OCI-LY3 (cell line): ENCODE measurements around the gene TAF1L.

Experiments used
- H2AFZ ChIP-seq: fragments of 200-600, 300-600 bp; shearing (Covaris generic); 2 replicates; pipeline ENCODE4 v1.6.0; 2014; ENCODE audit warnings: antibody characterized with exemption, low read depth, low read length
- H3K27ac ChIP-seq: fragments of 200-600, 300-600 bp; sonication (generic); 2 replicates; pipeline ENCODE4 v1.5.1; 2014; ENCODE audit warnings: mild to moderate bottlenecking, low read length, moderate library complexity, mixed read lengths
- H3K27me3 ChIP-seq: fragments of 200-600, 300-600 bp; sonication (generic); 2 replicates; pipeline ENCODE4 v1.6.1; 2014; ENCODE audit warnings: low read depth, low read length, mixed read lengths
- H3K36me3 ChIP-seq: fragments of 200-600, 300-600 bp; sonication (generic); replicated peaks from 2 replicates; pipeline ENCODE3; 2014; ENCODE audit warnings: low read depth, low read length, mixed read lengths
- H3K4me1 ChIP-seq: fragments of 300-600, 200-600 bp; sonication (generic); 2 replicates; pipeline ENCODE4 v1.6.1; 2014; ENCODE audit warnings: low read length, mixed read lengths
- H3K4me2 ChIP-seq: fragments of 200-600, 300-600 bp; sonication (generic); 2 replicates; pipeline ENCODE4 v1.6.1; 2014; ENCODE audit warnings: low read length, mixed read lengths
- H3K4me3 ChIP-seq: fragments of 300-600, 200-600 bp; sonication (generic); 2 replicates; pipeline ENCODE4 v1.5.1; 2014; ENCODE audit warnings: antibody characterized with exemption, mild to moderate bottlenecking, low read length, moderate library complexity
- H3K79me2 ChIP-seq: fragments of 300-600, 200-600 bp; shearing (Covaris generic); 2 replicates; pipeline ENCODE4 v1.6.1; 2014; ENCODE audit warnings: mild to moderate bottlenecking, low read length, mixed read lengths
- H3K9ac ChIP-seq: fragments of 300-600, 200-600 bp; shearing (Covaris generic); 2 replicates; pipeline ENCODE4 v1.6.0; 2014; ENCODE audit warnings: mild to moderate bottlenecking, low read length, moderate library complexity
- H3K9me3 ChIP-seq: fragments of 200-600, 300-600 bp; shearing (Covaris generic); 2 replicates; pipeline ENCODE4 v1.6.1; 2014; ENCODE audit warnings: low read length, mixed read lengths; ENCODE audit not compliant: insufficient read depth
- H4K20me1 ChIP-seq: fragments of 200-600, 300-600 bp; sonication (generic); 2 replicates; pipeline ENCODE4 v1.6.1; 2016; ENCODE audit warnings: low read length, mixed read lengths; ENCODE audit not compliant: insufficient read depth
- EZH2phosphoT487 ChIP-seq: fragments of 200-600 bp; shearing (Covaris generic); IDR thresholded peaks from 2 replicates; pipeline ENCODE4 v1.6.1; 2018; ENCODE audit warnings: antibody characterized with exemption, mixed run types, low read depth
- TF ChIP-seq, protein P1 (sequence below): fragments of 200-600, 300-600 bp; sonication (generic); IDR thresholded peaks from 2 replicates; pipeline ENCODE4 v1.5.1; 2014; ENCODE audit warnings: antibody characterized with exemption, low read length, low read depth

TAF1L gene

DNA sequence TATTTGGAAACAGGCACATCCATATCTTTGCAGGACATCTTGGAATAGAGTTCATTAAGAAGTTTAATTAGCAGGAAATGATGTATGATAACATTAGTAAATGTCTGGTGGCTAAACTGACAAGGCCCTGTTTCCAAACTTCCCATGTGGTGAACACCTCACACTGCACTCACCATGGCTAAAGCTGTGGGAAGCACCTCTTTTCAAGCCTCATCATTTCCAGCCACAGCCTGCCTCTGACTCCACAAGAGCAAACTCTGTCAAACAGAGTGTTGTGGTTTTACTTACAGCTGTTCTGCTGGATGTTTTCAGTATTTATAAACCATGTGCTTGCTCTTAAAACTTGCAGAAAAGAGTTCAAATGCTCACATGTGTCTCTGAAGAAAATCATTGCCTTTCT is 47.6 kb downstream of the TAF1L start:
- Histone ChIP-seq H3K4me3 (no peak overlapping the region), H3K27ac (no peak overlapping the region), H2AFZ (no peak overlapping the region), H3K9me3 (no peaks in the 10 kb centered on the region), H3K27me3 (no peaks in the 10 kb centered on the region), H3K4me1 (peaks cover 11% of the 10 kb centered on the region), H4K20me1 (no peaks in the 10 kb centered on the region), H3K36me3 (no peaks in the 10 kb centered on the region), H3K9ac (no peak overlapping the region), H3K4me2 (no peak overlapping the region), H3K79me2 (no peaks in the 10 kb centered on the region)
- TF ChIP-seq, protein P1, sequence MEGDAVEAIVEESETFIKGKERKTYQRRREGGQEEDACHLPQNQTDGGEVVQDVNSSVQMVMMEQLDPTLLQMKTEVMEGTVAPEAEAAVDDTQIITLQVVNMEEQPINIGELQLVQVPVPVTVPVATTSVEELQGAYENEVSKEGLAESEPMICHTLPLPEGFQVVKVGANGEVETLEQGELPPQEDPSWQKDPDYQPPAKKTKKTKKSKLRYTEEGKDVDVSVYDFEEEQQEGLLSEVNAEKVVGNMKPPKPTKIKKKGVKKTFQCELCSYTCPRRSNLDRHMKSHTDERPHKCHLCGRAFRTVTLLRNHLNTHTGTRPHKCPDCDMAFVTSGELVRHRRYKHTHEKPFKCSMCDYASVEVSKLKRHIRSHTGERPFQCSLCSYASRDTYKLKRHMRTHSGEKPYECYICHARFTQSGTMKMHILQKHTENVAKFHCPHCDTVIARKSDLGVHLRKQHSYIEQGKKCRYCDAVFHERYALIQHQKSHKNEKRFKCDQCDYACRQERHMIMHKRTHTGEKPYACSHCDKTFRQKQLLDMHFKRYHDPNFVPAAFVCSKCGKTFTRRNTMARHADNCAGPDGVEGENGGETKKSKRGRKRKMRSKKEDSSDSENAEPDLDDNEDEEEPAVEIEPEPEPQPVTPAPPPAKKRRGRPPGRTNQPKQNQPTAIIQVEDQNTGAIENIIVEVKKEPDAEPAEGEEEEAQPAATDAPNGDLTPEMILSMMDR = no peak
- no peak for TF ChIP-seq EZH2phosphoT487

DNA sequence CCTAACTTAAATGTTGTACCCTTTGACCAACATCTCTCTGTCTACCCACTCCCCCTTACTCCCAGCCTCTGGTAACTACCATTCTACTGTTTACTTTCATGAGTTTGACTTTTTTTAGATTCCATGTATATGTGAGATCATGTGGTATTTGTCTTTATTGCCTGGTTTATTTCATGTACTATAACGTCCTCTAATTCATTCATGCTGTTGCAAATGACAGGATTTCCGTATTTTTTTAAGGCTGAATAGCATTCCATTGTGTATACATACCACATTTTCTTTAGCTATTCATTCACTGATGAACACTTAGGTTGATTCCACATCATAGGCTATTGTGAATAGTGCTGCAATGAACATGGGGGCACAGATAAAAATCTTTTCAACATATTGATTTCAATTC is 50.7 kb downstream of the TAF1L start:
- no peak overlapping the region for H3K4me3 ChIP-seq
- no peaks in the 10 kb centered on the region for H4K20me1 ChIP-seq
- no peaks in the 10 kb centered on the region for H3K79me2 ChIP-seq
- no peaks in the 10 kb centered on the region for H3K27me3 ChIP-seq
- TF ChIP-seq, protein P1 = no peak
- no peak for TF ChIP-seq EZH2phosphoT487
- no peaks in the 10 kb centered on the region for H3K9me3 ChIP-seq
- no peak overlapping the region for H3K4me2 ChIP-seq
- H3K27ac ChIP-seq = no peak overlapping the region
- H2AFZ ChIP-seq = no peak overlapping the region
- H3K4me1 ChIP-seq = peaks cover 13% of the 10 kb centered on the region
- no peak overlapping the region for H3K9ac ChIP-seq
- H3K36me3 ChIP-seq = no peaks in the 10 kb centered on the region

DNA sequence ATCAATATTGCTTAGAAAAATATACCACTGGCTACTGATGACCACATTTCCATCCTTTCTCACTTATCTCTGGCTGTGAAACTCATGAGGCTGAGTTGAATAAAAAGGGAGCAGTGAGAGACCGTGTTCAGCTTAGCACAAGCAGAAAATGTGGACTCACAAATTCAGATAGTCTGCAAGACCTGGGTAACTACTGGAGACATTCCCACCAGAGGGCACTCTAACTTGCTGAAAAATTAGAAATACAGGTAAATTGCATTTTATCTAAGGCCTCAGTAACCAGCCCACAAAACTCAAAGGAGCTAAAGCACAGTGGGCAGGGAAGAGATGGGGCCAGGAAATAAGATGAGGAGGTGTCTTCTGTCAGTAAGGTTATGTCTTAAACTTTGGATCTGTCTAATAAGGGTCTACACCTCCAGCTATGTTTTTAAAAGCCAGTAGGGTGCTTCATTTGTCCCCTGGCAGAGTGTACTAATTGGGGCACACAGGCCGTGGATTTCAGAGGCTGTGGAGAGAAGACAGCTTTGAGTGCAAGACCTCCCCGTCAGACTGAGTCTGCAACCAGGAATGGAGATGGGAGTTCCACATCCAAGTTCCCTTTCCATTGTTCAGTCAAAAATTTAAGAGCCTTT is 53.8 kb downstream of the TAF1L start:
- Histone ChIP-seq H3K9ac (no peak overlapping the region), H3K4me1 (peaks cover 14% of the 10 kb centered on the region), H4K20me1 (no peaks in the 10 kb centered on the region), H3K4me2 (peak overlapping the region; percentile 21), H3K27me3 (no peaks in the 10 kb centered on the region), H3K27ac (no peak overlapping the region), H2AFZ (peak overlapping the region; percentile 31; the same call in 1 of the 2 replicates), H3K9me3 (no peaks in the 10 kb centered on the region), H3K4me3 (no peak overlapping the region), H3K36me3 (no peaks in the 10 kb centered on the region), H3K79me2 (no peaks in the 10 kb centered on the region)
- TF ChIP-seq, protein P1 = peak; percentile 87
- TF ChIP-seq EZH2phosphoT487 = no peak

- Histone ChIP-seq H3K4me1 (peaks cover 14% of the 10 kb centered on the region), H3K27ac (no peak overlapping the region), H3K9me3 (no peaks in the 10 kb centered on the region), H3K4me2 (peak overlapping the region; percentile 21), H3K27me3 (no peaks in the 10 kb centered on the region), H3K36me3 (no peaks in the 10 kb centered on the region), H2AFZ (peak overlapping the region; percentile 31; the same call in 1 of the 2 replicates), H4K20me1 (no peaks in the 10 kb centered on the region), H3K9ac (no peak overlapping the region), H3K79me2 (no peaks in the 10 kb centered on the region), H3K4me3 (no peak overlapping the region)
- no peak for TF ChIP-seq EZH2phosphoT487
- TF ChIP-seq, protein P1 = no peak
Measured at GRCh38 chr9:32580631-32581300, 54.7 kb downstream of the TAF1L start.
